RWPE2 (cell line): ENCODE results near the gene WDR1.

Experiments
- ATAC-seq: fragments of 200-7000 bp; cut with Tn5 transposase; 3 replicates; pipeline ENCODE4 v1.9.1; 2021; ENCODE audit warnings: low read depth
- DNase-seq: peaks from one replicate; pipeline ENCODE4 v3.0.0-alpha.2; 2020; ENCODE audit warnings: low spot score
- H3K27ac ChIP-seq: fragments of 450-650 bp; 2 replicates; pipeline ENCODE4 v1.5.1; 2017; ENCODE audit warnings: mild to moderate bottlenecking; ENCODE audit not compliant: poor library complexity, severe bottlenecking
- H3K27me3 ChIP-seq: fragments of 250-450 bp; sonication (Bioruptor Pico); 2 replicates; pipeline ENCODE4 v1.5.1; 2021; ENCODE audit warnings: mild to moderate bottlenecking, moderate library complexity; ENCODE audit not compliant: insufficient read depth, poor library complexity, severe bottlenecking
- H3K36me3 ChIP-seq: fragments of 250-450 bp; sonication (Bioruptor Pico); 2 replicates; pipeline ENCODE4 v1.5.1; 2020; ENCODE audit warnings: low read depth, mild to moderate bottlenecking, moderate library complexity
- H3K4me1 ChIP-seq: fragments of 250-450 bp; sonication (Bioruptor Pico); 2 replicates; pipeline ENCODE4 v1.5.1; 2021; ENCODE audit warnings: mild to moderate bottlenecking, moderate library complexity; ENCODE audit not compliant: insufficient read depth, poor library complexity, severe bottlenecking
- H3K4me3 ChIP-seq: fragments of 250-450 bp; sonication (Bioruptor Pico); 2 replicates; pipeline ENCODE4 v1.5.1; 2021; ENCODE audit warnings: mild to moderate bottlenecking, moderate library complexity; ENCODE audit not compliant: severe bottlenecking
- H3K9me3 ChIP-seq: fragments of 250-450 bp; sonication (Bioruptor Pico); 2 replicates; pipeline ENCODE4 v1.5.1; 2021; ENCODE audit warnings: mild to moderate bottlenecking, moderate library complexity; ENCODE audit not compliant: severe bottlenecking
- CTCF ChIP-seq: fragments of 450-650 bp; IDR thresholded peaks from one replicate; pipeline ENCODE4 v1.5.1; 2017; ENCODE audit warnings: mild to moderate bottlenecking, moderate library complexity; ENCODE audit not compliant: poor library complexity, severe bottlenecking

Gene WDR1

GRCh38 chr4:10053635-10054453, 62.8 kb downstream of the WDR1 start:
- H3K4me3 ChIP-seq = no peak overlapping the region
- no peaks in the 10 kb centered on the region for H3K9me3 ChIP-seq
- no peaks in the 10 kb centered on the region for H3K27me3 ChIP-seq
- no peaks in the 10 kb centered on the region for H3K36me3 ChIP-seq
- ATAC-seq (no peak), DNase-seq (no peak)
- H3K27ac ChIP-seq = no peak overlapping the region
- TF ChIP-seq CTCF = no peak
- peaks cover 5% of the 10 kb centered on the region for H3K4me1 ChIP-seq

GRCh38 chr4:10051517-10052135, 65.0 kb downstream of the WDR1 start:
- no peak for DNase-seq
- H3K27ac ChIP-seq = no peak overlapping the region
- H3K27me3 ChIP-seq = no peaks in the 10 kb centered on the region
- TF ChIP-seq CTCF = no peak
- H3K36me3 ChIP-seq = no peaks in the 10 kb centered on the region
- no peaks in the 10 kb centered on the region for H3K9me3 ChIP-seq
- no peak for ATAC-seq
- no peak overlapping the region for H3K4me3 ChIP-seq
- H3K4me1 ChIP-seq = peaks cover 9% of the 10 kb centered on the region

- Histone ChIP-seq H3K4me3 (no peak overlapping the region), H3K4me1 (peaks cover 14% of the 10 kb centered on the region), H3K27me3 (no peaks in the 10 kb centered on the region), H3K9me3 (no peaks in the 10 kb centered on the region), H3K36me3 (no peaks in the 10 kb centered on the region), H3K27ac (no peak overlapping the region)
- ATAC-seq (no peak), DNase-seq (no peak)
- no peak for TF ChIP-seq CTCF
Measured at GRCh38 chr4:10050721-10051120, 65.9 kb downstream of the WDR1 start.

GRCh38 chr4:10050261-10050661, 66.3 kb downstream of the WDR1 start:
- no peak for DNase-seq
- Histone ChIP-seq H3K9me3 (no peaks in the 10 kb centered on the region), H3K4me1 (peaks cover 19% of the 10 kb centered on the region), H3K4me3 (no peak overlapping the region), H3K27ac (no peak overlapping the region), H3K27me3 (no peaks in the 10 kb centered on the region), H3K36me3 (no peaks in the 10 kb centered on the region)
- ATAC-seq = no peak
- no peak for TF ChIP-seq CTCF
